ENCODE measurements around the gene NXNL1. TPM values are rescaled to one million over a fixed set of nuclear protein-coding genes. Genes with fewer than 3 reads are reported as not detected.
A peak's percentile ranks its signal among the peaks of the same experiment; 100 is the strongest.

NXNL1 gene
- total and polyA plus RNA-seq, 2 experiments from 2014 or later: not detected

GRCh38 chr19:17429641-17430113, 31.0 kb downstream of the NXNL1 start (continued):
- TF ChIP-seq ETS1 (IDR thresholded peaks at IDR 0.05): no peak

DNA sequence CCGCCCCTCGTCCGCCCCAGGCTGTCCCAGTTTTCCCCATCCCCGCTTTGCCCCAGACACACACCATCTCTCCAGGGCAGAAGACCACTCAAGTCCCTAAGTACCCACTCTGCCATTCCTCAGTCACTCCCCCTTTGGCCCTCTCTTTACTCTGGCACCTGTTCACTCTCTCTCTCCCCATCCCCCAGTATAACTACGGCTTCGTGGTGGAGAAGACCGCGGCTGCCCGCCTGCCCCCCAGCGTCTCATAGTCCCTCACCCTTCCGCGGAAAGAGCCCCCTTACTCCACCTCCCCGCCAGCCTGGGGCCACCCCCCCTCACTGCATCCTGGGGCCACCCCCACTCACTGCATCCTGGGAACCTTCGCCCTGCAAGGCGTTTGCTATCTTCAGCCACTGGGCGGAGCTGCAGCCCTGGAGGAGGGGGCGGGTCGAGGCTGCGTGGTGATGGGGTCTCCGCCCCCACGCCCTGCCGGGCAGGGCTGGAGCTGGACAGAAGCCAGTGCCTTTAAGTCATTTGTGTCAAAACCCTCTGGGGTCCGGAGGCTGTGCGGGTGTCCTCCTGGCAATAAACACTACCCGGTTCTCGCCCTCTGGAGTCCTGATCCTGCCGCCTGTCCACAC, 35.9 kb downstream of the NXNL1 start:
- Histone ChIP-seq H2AFZ (peak overlapping the region; percentile 72; the same call in 1 of the 2 replicates), H3K79me2 (replicated peaks; ENCODE audit: insufficient read depth) (no peaks in the 10 kb centered on the region), H4K20me1 (replicated peaks; ENCODE audit: insufficient read depth) (no peaks in the 10 kb centered on the region), H3K36me3 (ENCODE audit: insufficient read depth) (no peaks in the 10 kb centered on the region), H3K4me1 (ENCODE audit: insufficient read depth) (peaks cover 14% of the 10 kb centered on the region; the same call in 1 of the 2 replicates), H3F3A (replicated peaks; ENCODE audit: low read depth) (0 out of 2 replicates have a peak, but pooled peaks cover 4% of the 10 kb centered on the region), H3K27ac (ENCODE audit: low read depth) (no peak overlapping the region), H3K4me3 (peak overlapping the region; percentile 67), H3K9me2 (ENCODE audit: insufficient read depth) (no peaks in the 10 kb centered on the region), H3K4me2 (peak overlapping the region; percentile 85), H3K27me3 (ENCODE audit: insufficient read depth) (no peaks in the 10 kb centered on the region)
- peak; percentile 90 for ATAC-seq
- Mint-ChIP-seq H3K4me3 (peak overlapping the region; percentile 73), H3K36me3 (ENCODE audit: low read depth) (no peaks in the 10 kb centered on the region; the same call in 1 of the 3 replicates), H3K27me3 (ENCODE audit: insufficient read depth, low read depth, poor library complexity) (peaks cover 5% of the 10 kb centered on the region), H3K9me3 (no peaks in the 10 kb centered on the region), H3K4me1 (peaks cover 13% of the 10 kb centered on the region), H3K27ac (peak overlapping the region; percentile 60; the same call in 1 of the 2 replicates)
- DNase-seq (ENCODE audit: low spot score): peak; percentile 94
- no peak for TF ChIP-seq EZH2phosphoT487 (IDR thresholded peaks at IDR 0.05; ENCODE audit: unreplicated experiment)
- no peak for TF ChIP-seq ZNF114 (CRISPR knock-in tag; IDR thresholded peaks at IDR 0.05)
- peak; percentile 60 for TF ChIP-seq CREB1 (CRISPR knock-in tag; IDR thresholded peaks at IDR 0.05; ENCODE audit: low read depth)
- TF ChIP-seq, protein P1, sequence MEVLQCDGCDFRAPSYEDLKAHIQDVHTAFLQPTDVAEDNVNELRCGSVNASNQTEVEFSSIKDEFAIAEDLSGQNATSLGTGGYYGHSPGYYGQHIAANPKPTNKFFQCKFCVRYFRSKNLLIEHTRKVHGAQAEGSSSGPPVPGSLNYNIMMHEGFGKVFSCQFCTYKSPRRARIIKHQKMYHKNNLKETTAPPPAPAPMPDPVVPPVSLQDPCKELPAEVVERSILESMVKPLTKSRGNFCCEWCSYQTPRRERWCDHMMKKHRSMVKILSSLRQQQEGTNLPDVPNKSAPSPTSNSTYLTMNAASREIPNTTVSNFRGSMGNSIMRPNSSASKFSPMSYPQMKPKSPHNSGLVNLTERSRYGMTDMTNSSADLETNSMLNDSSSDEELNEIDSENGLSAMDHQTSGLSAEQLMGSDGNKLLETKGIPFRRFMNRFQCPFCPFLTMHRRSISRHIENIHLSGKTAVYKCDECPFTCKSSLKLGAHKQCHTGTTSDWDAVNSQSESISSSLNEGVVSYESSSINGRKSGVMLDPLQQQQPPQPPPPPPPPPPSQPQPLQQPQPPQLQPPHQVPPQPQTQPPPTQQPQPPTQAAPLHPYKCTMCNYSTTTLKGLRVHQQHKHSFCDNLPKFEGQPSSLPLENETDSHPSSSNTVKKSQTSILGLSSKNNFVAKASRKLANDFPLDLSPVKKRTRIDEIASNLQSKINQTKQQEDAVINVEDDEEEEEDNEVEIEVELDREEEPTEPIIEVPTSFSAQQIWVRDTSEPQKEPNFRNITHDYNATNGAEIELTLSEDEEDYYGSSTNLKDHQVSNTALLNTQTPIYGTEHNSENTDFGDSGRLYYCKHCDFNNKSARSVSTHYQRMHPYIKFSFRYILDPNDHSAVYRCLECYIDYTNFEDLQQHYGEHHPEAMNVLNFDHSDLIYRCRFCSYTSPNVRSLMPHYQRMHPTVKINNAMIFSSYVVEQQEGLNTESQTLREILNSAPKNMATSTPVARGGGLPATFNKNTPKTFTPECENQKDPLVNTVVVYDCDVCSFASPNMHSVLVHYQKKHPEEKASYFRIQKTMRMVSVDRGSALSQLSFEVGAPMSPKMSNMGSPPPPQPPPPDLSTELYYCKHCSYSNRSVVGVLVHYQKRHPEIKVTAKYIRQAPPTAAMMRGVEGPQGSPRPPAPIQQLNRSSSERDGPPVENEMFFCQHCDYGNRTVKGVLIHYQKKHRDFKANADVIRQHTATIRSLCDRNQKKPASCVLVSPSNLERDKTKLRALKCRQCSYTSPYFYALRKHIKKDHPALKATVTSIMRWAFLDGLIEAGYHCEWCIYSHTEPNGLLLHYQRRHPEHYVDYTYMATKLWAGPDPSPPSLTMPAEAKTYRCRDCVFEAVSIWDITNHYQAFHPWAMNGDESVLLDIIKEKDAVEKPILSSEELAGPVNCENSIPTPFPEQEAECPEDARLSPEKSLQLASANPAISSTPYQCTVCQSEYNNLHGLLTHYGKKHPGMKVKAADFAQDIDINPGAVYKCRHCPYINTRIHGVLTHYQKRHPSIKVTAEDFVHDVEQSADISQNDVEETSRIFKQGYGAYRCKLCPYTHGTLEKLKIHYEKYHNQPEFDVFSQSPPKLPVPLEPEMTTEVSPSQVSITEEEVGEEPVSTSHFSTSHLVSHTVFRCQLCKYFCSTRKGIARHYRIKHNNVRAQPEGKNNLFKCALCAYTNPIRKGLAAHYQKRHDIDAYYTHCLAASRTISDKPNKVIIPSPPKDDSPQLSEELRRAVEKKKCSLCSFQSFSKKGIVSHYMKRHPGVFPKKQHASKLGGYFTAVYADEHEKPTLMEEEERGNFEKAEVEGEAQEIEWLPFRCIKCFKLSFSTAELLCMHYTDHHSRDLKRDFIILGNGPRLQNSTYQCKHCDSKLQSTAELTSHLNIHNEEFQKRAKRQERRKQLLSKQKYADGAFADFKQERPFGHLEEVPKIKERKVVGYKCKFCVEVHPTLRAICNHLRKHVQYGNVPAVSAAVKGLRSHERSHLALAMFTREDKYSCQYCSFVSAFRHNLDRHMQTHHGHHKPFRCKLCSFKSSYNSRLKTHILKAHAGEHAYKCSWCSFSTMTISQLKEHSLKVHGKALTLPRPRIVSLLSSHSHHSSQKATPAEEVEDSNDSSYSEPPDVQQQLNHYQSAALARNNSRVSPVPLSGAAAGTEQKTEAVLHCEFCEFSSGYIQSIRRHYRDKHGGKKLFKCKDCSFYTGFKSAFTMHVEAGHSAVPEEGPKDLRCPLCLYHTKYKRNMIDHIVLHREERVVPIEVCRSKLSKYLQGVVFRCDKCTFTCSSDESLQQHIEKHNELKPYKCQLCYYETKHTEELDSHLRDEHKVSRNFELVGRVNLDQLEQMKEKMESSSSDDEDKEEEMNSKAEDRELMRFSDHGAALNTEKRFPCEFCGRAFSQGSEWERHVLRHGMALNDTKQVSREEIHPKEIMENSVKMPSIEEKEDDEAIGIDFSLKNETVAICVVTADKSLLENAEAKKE (CRISPR knock-in tag; IDR thresholded peaks at IDR 0.05): no peak
- TF ChIP-seq ETS1 (IDR thresholded peaks at IDR 0.05): no peak
- no peak for TF ChIP-seq REST (IDR thresholded peaks at IDR 0.05; ENCODE audit: unreplicated experiment)
- TF ChIP-seq STAT1 (IDR thresholded peaks at IDR 0.05; ENCODE audit: unreplicated experiment): no peak
- TF ChIP-seq EZH2 (IDR thresholded peaks at IDR 0.05; ENCODE audit: low read depth, unreplicated experiment): no peak
- no peak for TF ChIP-seq JUNB (IDR thresholded peaks at IDR 0.05; ENCODE audit: unreplicated experiment)
